Activated T-cell treated with anti-CD3 and anti-CD28 coated beads for 24 hours (primary cell): ENCODE results near the gene DPEP3.

ENCODE experiments used
- DNase-seq: peaks from one replicate; pipeline ENCODE4 v3.0.0-alpha.2; 2020; ENCODE audit warnings: low read depth

Gene DPEP3

DNA sequence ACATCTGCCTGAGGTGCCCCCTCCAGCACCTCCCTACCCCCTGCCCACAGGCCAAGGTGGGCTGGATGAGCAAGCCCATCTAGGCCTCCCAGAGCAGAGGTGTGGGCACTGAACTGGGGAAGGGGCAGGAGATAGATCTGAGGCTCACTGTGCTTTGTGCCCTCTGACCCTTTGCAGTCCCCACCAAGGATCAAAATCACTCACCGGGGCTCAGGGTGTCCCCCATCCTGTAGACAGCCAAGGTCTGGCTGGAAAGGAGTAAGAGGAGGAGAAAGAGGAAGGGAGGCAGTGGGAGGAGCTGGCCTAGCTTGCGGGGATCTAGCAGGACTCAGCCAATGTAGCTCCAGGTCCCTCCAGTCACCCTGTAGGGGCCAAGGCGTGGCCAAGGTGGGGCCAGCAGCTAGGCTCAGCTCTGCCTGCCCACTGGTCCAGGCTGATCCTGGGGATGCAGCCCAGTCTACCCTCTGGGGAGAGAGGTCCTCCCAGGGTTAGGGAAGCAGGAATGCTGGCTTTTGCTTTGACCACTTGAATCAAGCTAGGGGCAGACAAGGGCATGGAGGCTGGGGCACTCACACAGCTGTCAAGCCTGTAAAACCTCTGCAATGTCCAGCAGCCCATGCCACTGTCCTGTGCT is 13.6 kb downstream of the DPEP3 start:
- DNase-seq, result no peak

DNA sequence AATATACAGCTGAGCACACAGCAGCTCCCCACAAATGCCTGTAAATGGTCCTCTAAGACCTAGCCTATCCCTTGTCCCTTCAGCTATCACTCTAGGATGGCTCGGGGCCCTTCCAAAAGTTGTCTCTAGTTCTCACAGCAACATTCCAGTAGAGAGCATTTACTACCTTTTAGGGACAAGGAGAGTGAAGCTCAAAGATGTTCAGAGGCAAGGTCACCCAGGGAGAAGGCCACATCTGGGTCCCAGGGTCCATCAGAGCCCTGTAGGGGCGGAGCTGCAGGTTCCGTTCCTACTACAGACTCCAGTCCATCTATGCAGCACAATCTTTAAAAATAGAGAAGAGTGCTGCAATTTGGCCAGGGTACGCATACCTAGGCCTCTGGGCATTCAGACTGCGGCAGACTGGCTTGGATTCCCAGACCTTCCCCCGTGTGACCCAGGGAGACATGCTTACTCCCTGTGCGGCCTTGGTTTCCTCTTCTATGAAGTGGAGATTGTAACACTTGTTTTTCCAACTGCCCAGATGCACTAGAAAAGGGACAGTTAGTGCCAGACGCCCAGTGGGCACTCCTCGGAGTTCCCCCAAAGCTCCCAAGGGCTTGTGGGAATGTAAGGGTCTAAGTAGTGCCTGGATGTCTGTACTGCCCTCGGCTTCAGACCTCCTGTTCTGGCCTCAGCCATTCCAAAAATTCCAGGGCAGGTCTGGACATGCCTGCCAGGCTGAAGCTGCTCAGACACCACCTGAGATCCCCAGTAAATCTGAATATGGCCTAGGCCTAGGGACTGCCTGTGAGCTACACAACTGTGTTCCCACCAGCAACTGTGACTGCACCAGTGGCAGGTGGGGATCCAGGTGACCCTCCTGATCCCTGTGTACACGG is 14.4 kb downstream of the DPEP3 start:
- no peak for DNase-seq

DNA sequence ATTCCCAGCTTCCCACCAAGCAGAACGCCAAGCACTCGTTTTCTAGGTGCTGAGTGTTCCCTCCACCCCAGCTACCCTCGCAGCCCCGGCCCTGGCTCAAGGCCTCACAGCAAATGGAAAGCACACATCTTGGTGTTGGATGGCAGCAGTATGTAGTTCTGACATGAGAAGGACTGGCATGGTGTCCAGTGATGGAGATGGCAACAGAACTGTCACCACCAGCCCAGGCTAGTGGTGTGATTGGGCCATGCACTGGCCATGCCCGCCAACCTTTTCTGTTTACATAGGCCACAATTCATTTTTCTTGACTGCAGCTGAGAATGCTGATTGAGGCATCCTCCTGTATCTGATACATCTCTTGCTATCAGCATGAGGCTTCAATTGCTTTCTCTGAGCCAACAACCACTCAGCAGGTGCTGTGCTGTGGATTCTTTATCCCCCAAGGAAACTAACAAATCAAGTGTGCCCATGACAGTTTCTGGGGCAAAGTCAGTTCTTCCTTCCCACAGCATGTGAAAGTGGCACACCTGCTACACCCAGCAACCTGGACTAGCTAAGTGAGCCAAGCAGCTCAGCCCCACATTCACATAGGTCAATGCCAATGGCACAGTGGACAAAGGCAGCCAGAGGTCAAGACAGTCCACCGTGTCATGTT is 15.7 kb downstream of the DPEP3 start:
- no peak for DNase-seq

DNA sequence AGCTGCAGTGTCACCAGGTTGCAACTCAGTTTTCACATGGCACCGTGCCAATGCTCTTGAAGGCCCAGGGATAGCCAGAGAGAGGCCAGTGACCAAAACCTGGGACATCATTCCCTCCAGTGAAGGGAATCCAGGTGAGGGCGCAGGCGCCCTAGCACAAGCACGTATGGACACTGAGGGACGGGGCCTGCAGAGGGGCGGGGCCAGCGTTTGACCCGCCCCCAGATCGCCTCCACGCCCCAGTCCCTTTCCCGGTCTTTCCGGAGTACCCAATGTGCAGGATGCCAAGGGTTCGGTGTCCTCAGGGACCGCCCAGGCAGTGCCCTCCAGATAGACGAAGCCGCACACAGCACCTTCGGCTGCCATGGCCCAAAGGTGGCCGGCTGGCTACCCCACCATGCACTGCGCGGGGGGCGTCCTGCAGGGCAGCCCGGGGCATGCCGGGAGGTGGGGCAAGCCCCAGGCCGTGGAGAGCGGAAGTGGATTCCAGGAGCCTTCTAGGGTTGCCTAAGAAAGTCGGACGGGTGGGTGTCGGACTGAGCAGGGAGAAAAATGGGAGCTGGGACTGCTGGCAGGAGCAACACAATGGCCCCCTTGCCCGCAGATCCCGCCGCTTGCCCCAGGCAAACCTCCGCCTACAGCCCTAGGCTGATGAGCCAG is 16.5 kb downstream of the DPEP3 start:
- DNase-seq, result no peak

DNA sequence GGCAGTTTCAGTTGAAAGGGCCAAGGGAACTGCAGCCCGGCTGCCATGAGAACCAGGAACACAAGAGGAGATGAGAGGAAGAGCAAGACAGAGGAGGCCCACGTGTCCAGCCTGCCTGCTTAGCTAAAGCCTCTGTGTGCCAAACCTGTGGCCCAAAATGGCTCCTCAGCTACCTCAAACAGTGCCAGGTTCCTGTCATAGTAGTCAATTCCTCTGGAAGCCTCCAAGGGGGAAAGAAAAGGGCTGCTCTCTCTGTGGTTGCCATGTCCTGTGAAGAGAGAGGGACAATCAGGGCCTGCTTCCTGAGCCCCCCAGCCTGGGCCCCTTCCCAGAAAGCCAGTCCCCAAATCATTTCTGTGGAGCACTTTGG is 17.0 kb downstream of the DPEP3 start:
- no peak for DNase-seq

DNA sequence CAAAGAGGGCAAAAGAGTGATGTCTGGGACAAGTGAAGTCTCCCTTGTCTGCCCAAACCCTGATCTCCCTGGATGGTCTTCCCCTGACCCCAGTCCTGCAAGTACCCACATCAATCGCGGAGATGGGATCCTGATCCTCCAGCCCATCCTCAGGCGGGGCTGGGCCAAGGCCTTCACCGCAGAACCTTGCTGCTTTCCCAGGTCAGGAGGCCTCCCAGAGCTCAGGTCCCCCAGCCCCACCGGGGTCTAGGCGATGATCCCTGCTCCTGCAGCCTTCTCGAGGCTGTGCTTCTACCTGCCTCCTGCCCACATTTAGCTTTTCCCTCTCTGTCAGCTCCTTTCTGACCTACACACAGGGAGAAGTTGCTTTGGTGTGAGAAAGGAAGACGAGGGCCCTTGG is 18.2 kb downstream of the DPEP3 start:
- DNase-seq, result no peak

DNA sequence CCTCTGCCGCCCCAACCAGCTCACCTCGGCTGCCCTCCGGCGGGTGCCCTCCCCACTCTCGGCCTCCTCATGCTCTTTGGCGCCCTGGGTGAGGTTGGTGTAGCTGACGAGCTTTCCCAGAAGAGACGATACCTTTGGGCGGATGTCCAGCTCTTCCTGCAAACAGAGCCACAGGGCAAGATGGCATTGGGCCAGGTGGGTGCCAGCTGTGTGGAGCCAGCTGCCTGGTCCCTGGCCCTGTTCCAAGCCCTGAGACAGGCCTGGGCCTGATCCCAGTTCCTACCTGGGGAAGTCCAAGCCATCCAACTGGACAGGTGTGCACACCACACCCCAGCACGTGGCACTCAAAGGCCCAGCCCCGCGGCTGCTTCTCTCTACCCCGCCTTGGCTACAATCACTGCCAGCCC is 18.7 kb downstream of the DPEP3 start:
- DNase-seq, result no peak

DNA sequence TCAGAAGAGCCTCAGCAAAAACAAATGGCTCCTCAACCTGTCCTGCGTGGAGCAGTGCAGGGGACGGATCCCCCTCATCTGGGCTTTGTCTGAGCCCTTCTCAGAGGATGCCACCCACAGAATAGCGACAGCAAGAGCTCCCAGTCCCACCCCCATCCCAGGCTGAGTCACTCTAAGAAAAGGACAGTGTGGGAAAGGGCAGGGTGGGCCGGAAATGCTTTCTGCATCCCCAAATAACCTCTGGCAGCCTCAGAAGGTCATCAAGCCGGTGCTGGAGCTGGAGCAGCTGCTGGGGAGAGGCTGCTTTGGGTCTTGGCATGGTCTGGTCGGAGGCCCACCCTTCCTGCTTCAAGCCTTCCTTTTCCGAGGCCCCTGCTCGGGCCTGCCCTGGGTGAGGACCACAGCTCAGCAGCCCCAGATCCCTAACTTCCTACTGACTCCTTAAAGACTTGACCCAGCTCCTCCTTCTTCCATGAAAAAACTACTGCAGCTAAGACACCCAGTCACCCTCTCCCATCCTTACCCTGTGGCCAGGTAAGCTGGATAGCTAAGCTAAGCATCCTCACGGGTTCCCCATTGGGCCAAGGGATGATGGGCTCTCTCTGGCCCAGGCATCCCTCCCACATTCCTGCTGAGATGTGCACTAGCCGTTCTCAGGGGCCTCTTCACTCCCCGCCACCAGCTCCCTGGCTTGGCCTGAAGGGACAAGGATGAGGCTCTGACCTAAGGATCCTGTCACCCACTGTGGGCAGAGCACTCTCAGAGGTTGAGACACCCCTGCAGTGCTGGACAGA is 20.6 kb downstream of the DPEP3 start:
- DNase-seq, result no peak

DNA sequence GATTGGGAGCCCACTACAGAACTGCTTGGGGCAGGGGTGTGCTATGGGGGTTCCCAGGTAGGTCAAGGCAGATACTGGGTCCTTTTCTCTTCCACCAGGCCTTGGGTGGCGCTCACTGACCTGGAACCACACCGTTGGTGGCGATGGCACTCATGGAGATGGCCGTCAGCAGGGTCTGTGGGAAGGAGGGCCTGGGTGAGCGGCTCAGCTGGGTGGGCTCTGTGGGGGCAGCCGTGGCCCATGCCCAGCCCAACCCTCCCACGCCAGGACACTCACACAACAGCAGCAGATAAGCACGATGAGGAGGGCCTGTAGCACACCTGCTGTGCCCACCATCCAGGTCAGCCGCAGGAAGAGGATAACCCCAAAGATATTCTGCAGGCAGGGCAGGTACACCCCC is 22.7 kb downstream of the DPEP3 start:
- DNase-seq, result no peak

DNA sequence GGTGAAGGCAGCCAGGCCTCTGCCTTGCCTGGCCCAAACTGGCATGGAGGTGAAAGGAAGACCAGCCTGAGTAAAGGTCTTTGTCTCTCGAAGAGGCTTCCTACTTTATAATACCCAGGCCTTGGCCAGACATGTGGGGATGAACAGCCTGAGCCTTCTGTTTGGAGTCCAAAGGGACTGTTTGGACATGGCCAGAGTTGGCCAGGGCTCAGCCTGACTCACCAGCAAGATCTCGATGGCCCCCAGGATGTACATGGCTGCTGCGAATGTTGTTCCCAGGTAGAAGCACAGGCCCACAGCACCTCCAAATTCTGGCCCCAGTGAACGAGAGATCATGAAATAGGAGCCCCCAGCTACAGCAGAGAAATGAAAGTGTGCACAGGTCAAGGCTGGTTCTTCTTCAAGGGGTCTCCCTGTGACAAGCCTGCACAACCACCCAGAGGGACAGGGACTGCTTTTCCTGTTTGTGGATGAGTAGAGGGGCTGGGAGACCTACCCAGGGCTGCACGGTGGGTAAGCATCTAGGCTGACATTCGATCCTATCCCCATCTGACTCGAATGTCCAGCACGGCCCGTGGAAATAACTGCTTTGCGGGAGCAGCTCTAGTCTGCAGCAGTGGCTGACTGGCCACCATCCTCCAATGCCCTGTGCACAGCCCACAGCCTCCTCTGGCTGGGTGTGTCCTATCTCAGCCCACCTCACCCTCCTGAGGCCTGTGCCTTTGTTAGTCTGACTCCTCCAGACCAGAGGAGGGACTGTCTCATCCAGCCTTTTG is 25.7 kb downstream of the DPEP3 start:
- DNase-seq, result no peak

DNA sequence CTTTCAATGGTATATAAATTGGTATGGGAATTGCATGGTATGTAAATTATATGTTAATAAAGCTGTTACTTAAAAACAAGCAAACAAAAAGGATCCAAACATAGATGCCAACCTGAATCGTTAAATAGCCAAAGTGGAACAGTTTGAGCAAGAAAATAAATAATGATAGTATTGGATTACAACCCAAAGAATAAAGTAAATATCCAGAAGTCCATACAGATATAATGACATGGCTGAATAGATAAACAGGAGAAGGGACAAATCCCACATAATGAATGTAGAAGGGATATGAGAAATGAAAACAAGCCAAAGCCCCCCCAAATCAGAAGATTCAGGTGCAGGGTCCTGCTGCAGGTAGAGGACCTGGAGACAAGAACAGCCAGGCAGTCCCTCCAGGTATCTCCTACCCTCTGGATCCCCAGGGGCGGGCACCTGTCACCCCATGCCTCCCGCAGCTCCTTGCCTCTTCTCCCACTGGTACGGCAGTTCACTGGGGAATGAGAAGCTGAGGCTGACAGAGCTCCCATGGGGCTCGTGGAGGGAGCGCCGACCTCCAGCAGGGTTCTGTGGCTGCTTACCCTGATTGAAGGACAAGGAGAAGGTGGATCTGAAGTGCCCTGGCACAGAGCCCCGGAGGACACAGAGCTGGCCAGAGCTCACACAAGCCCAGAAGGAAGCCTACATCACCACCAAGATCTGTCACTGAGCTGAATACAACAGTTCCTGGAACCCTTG is 26.5 kb downstream of the DPEP3 start:
- no peak for DNase-seq

DNA sequence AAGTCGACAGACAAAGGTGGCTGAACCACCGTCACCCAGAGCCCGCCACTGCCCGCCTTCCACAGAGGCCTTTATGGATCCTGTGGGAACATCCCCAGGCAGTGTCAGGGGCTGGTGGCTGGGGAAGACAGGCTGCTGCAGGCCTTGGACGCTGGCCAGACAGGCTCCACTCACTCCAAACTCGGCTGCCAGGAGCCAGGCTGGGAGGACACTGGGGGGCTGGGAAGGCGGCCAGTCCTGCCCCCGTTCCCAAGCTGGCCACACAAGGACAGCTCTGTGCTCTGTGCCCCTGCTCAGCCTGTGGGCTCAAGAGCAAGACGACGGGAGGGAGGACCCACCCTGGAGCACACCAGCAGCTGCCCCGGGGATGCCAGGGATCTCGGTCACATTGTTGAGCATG is 28.8 kb downstream of the DPEP3 start:
- DNase-seq, result no peak

DNA sequence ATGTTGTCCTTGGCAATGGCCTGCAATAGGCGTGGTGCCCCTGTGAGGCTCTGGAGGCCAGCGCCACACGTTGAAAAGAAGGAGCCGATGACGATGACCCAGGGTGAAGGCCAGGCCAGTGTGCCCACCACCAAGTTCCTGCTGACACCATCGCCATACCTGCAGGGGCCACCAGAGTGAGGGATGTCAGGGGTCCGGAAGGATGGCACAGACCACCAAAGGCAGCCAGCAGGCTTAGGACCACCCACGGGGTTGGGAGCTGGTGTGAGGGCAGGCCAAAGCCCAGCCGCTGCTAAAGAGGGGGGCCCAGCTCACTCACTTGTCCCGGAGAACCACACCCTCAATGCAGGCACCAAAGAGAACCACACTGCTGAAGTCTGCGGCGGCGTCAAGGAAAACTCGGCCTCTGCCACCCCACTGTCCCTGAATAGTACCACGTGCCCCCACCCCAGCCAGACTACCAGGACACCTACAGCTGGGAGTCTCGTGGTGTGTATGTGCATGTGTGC is 29.9 kb downstream of the DPEP3 start:
- DNase-seq, result no peak

DNA sequence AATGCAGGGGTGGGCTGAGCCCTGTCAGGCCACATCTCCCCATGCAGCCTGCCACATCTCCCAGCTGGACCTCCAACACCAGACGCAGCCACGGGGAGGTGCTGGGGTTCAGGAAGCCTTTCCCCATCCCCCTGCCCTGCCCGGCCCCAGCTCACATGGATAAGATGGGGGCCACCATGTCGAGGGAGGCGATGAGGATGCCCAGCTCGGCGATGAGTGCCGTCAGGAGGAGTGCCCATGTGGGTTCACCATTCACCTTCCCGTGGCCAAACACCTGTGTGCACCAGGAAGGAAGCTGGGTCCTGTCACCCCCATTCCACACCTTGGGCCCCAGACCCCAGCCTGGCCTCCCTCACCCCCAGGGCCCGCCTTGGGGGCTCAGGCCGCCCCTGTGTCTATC is 30.7 kb downstream of the DPEP3 start:
- DNase-seq, result no peak

DNA sequence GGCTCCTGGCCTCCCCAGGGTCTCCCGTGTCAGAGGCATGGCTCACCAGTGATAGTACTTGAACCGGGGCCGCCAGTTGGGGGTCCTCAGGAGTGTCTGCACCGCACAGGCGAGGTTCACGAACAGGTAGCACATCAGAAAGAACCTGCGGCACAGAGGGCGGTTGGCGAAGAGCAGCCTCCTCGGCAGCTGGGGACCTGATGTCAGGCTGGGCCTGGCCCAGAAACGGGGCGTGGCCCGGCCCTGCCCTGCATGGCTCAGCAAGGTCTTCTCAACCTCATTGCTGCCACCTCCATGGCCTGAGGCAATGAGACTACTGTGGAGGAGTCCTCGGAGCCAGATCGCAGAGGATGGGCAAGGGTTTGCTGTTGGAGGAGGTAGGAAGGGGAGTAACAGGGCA is 32.3 kb downstream of the DPEP3 start:
- no peak for DNase-seq

DNA sequence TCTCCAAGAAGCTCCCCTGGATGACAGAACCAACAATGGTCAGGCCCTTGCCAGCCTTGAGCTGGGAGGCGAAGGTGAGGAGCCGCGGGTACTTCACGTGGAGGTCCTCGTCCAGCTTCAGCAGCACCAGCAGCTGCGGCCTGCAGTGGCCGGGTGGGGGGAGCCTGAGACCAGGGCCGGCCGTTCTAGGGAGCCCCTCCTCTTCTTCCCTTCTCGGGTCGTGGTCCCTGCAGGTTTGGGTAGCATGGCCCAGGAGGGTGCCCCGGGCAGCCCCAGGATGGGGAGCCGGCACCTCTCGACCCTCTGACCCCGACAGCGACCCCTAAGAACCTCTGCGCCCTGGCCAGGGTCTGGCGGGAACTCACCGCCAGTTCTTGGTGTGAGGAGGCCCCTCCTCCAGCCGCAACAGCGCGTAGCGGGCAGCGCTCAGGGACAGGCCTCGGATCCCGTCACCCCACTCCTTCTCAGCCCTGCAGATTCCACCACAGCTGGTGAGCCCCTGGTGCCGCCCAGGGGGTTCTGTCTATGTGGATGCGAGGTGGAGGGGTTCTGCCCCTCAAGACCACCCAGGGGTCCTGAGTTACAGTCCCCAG is 33.2 kb downstream of the DPEP3 start:
- DNase-seq, result no peak

DNA sequence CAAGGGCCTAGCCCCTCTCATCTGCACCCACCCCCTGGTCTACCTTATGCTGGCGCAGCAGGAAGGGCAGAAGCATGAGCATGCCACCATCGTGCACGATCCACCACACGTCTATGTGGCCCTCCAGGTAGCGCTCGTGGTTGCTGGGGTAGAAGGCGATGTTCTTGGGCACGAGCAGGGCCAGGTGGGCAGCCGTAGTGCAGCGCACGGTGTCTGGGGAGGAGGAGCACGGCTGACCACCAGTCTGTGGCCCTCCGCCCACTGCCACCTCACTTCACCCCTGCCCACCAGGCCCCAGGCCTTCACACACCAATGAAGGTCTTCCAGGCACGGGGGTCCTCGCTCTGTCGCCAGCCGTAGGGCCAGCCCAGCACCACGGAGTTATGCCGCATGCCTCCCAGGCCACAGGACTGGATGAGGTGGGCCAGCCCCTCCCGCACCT is 34.1 kb downstream of the DPEP3 start:
- DNase-seq, result no peak

DNA sequence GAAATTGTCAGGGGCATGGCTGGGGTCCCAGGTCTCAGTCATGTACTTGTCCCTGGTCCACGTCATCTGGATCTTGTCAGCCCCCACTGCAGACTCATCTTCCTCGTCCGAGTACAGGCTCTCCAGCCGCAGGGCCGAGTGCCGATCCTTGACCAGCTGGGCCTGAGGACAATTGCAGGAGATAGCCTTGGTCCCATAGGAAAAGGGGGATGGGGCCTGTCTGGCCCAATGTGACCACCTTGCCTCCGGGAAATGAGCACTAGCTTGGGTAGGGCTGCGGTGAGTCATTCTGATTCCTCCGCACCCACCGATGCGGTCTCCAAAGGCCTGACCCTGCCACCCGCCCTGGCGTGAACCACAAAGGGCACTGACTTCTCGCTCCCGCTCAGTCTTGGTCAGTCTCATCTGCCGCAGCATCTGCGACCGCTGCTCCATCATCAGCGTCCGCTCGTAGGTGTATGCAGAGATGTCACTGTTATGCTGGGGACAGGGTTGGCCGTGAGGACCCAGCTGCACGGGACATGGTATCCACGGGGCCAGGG is 34.8 kb downstream of the DPEP3 start:
- DNase-seq, result no peak

DNA sequence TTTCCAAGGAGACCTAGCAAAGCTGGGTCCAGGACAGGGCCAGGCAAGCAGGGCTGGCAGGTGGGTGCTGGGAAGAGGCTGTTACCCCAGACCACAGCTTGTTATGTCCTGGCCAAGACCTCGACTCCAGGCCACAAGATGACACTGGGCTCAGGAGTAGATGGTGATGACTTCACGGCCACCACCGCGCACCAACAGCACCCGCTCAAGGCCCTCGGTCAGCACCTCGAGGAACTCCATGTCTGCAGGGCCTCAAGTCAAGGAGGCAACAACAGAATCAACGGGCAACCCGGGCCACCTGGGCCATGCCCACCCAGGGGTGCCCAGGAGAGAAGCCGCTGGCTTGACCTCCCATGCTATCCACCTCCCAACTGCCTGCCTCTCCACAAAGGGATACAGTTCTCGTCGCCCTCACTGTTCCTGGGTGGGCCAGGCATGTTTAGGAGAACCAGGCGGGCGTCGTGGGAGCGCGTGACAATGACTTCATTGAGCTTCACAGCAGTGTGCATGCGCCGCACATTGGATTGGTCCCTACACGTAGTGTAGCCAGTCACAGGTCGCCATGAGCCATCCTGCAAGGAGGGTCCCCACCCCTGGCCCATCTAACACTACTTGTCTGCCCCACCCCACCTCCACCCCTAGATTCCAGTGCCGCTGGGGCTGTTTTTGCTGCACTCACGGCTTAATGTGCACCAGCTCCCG is 35.5 kb downstream of the DPEP3 start:
- DNase-seq, result no peak
